ENCODE measurements around the gene KLHL35.

DNA sequence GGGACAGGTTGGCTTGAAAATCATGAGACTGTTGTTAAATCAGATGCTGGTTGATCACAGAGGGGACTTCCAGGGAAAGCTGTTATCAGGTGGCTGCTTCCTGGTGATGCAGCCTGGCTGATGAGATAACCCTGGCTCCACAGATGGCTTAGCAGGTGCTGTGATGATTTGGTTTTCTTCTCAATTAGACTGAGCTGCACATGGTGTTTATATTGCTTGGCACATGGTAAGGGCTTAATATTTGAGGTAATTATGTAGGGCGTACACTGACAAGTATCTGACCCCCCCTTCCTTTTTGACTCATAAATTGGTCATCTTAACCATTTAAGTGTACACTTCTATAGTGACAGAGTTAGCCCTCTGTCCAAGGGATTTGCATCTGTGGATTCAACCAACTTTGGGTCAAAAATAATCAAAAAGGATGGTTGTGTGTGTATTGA lies 26.6 kb downstream of the KLHL35 start:
- TF ChIP-seq, protein P1, sequence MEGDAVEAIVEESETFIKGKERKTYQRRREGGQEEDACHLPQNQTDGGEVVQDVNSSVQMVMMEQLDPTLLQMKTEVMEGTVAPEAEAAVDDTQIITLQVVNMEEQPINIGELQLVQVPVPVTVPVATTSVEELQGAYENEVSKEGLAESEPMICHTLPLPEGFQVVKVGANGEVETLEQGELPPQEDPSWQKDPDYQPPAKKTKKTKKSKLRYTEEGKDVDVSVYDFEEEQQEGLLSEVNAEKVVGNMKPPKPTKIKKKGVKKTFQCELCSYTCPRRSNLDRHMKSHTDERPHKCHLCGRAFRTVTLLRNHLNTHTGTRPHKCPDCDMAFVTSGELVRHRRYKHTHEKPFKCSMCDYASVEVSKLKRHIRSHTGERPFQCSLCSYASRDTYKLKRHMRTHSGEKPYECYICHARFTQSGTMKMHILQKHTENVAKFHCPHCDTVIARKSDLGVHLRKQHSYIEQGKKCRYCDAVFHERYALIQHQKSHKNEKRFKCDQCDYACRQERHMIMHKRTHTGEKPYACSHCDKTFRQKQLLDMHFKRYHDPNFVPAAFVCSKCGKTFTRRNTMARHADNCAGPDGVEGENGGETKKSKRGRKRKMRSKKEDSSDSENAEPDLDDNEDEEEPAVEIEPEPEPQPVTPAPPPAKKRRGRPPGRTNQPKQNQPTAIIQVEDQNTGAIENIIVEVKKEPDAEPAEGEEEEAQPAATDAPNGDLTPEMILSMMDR (IDR thresholded peaks at IDR 0.05; ENCODE audit: low read depth, low read length, poor library complexity, severe bottlenecking) = no peak
- no peak for TF ChIP-seq EZH2phosphoT487 (IDR thresholded peaks at IDR 0.05; ENCODE audit: borderline replicate concordance, low read length)
